Measurements from ENCODE around the gene ATP5F1C.
"Not testable (repeated sequence)": the region's sequence is repeated elsewhere in the genome, so short reads cannot be mapped to it uniquely, and the experiment has no call there.

The ATP5F1C gene

DNA sequence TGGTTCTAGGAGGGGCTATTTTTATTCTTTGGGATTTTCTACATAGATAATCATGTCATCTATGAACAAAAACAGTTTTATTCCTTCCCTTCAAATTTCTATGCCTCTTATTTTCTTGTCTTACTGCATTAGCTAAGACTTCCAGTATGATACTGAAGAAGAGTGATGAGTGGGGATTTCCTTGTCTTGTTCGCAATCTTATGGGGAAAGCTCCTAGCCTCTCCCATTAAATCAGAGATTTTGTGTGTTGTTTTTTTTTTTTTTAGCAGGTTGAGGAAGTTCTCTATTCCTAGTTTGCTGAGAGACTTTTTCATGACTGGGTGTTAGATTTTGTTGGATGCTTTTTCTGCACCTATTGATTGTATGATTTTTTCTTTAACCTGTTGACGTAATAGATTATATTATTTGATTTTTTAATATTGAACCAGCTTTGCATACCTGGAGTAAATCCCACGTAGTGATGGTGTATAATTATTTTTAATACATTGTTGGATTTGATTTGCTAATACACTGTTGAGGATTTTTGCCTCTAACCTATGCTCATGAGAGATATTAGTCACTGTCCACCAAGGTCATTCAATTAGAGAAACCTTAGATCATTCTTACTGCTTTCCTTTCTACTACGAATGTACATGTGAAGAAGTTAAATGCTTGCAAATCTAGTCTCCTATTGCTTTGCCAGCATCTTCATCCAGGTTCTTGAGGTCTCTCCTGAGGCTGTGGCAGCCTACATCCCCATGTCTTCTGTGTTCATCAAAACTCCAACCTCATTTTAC, 6.5 kb downstream of the ATP5F1C start:
- no peak for DNase-seq (ENCODE audit: low read depth)

DNA sequence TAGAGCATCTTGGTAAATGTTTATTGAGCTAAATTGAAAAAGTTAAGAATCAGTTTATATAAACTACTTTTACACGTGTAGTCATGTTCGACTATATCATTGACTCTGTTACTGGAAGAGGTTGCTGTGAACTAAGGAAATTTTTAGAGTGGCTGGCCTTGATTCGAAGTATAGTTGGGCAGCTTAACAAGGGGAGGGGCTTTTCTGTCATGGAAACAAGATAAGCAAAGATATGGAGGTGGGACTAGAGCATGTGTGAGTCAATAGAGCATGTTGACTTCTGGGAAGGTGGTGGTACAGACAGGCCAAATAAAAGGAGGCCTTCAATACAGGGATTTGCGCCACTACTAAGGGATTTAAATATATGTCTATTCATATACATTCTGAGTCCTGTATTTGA, 7.6 kb downstream of the ATP5F1C start:
- no peak for DNase-seq (ENCODE audit: low read depth)

DNA sequence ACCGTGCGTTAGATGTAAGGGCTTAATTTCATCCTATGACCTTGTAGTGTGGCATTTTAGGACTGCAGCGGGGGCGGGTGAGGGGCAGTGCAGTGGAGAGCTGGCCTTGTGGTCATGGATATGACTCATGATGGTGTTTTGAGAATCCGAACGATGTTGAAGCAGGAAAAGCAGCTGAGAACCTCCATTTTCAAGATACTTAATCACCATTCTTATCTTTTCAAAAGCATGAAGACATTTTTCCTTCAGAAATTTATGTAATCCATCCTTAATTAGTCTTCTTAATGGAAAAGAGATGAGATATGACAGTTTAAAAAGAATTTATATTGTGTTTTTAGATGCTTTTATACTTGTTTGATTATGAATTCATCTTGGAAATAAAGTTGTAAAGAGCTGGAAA, 9.6 kb downstream of the ATP5F1C start:
- peak; percentile 93 for DNase-seq (ENCODE audit: low read depth)

DNA sequence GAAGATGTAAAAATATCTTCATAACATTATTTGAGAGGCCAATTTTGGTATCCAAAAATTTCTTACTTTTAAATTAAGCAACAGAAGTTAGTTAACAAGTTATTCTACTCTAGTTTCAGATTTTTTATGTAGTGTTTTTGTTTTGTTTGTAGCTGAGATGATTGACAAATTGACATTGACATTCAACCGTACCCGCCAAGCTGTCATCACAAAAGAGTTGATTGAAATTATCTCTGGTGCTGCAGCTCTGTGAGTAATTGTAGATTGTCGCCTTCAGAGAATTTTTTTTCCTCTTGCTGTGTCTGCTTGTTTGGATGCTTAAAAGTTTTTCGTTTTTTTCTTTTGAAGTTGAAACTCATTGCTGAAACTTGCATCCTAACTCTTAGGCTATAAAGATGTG, 14.6 kb downstream of the ATP5F1C start:
- no peak for DNase-seq (ENCODE audit: low read depth)

DNA sequence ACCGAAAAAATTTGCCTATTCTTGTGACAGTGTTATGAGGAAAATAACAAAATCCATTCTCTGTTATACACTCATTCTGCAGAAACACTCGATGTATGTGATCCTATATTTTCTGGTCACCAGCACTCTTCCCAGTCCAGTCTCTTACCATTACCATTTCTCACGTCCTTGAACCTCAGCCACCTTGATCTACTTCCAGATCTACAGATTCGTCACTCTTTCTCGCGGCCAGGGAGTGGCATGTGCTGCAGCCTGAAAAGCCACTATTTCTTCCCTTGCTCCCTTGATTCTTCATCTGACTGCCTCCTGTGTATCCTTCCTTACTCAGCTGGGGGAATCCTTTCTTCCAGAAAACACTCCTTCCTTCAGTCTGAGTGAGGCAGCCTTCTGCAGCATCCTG, 16.2 kb downstream of the ATP5F1C start:
- no peak for DNase-seq (ENCODE audit: low read depth)

DNA sequence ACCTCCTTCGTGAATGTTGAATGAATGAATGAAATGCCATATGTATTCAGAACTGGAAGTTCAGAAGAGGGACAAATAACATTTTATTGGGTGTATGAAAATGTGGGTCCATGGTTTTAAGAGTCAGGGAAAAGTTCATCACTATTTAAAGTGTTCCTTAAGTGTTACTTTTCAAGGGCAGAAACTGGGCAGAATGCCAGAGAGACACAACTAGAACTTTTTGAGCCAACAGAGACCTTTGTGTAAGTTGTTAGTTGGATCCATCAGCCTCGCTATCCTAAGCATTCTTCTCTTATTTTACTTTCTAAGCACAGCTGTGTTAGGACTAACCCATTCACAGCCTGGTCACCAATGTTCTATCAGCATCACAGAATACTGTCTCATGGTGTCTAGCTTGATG, 16.8 kb downstream of the ATP5F1C start:
- no peak for DNase-seq (ENCODE audit: low read depth)

DNA sequence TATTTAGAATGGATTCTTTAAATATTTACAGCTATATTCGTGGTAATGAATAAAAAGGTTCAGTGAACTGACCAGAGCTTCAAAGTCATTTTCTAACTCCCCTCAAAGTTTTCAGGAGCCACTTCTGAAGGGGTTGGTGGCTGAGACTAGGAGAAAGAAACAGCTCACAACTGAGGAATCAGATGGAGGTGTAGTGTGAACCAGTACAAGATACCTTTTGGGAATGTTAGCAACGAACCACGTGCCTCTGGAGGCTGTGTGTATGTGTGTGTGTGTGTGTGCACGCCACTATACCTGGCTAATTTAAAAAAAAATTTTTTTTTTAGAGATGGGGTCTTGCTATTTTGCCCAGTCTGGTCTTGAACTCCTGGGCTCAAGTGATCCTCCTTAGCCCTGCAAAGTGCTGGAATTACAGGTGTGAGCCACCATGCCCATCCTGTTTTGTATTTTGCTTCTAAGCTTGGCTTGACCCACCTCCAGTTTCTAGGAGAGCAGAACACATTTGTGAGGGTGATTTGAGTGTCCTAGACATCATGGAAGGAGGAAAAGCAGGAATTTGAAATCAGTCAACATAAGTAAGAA, 20.8 kb downstream of the ATP5F1C start:
- DNase-seq (ENCODE audit: low read depth), result no peak

DNA sequence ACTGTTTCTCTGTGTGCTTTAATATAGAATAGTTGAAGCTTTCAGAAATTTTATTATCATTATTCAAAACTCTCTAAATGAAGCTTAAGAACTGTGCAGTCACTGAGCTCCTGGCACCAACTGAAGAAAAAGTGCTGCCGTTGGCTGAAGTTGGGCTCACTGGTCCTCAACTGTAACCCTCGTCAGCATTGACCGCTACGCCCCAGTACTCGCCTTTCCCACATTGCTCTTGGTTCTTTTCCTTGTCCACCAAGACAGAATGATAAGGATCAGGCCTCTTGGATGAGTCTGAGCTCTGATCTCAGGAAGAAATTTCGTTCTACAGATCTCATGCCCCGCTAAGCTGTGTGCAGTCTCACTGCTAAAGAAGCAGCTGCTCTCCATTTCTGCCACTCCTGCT, 22.5 kb downstream of the ATP5F1C start:
- no peak for DNase-seq (ENCODE audit: low read depth)

DNA sequence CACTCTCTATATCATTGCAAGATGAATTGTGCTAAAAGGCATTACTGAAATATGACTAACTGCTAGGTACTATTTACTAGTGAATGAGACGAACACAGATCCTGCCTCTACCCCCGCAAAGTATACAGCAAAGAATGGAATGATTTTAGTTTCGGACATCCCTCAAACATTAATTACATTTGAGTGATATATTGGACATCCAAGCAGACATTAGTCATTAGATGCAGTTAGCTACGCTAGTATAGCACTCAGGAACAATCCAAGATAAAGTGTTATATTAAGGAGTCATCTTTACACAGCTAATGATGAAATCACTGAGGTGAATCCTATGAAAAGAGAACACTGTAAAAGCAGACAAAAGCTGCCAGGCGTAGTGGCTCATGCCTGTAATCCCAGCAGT, 23.0 kb downstream of the ATP5F1C start:
- DNase-seq (ENCODE audit: low read depth), result no peak

DNA sequence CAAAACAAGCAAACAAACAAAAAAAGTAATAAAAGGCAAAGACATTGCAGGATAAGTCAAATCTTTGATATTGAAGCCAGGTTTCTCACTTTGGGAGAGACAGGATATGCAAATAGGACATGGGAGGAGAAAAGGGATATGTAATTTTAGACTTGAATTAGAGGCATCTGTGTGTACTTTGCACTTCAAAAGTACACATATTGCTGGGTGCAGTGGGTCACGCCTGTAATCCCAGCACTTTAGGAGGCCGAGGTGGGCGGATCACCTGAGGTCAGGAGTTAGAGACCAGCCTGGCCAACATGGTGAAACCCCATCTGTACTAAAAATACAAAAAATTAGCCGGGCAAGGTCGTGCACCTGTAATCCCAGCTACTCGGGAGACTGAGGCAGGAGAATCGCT, 23.8 kb downstream of the ATP5F1C start:
- not testable (repeated sequence) for DNase-seq (ENCODE audit: low read depth)

DNA sequence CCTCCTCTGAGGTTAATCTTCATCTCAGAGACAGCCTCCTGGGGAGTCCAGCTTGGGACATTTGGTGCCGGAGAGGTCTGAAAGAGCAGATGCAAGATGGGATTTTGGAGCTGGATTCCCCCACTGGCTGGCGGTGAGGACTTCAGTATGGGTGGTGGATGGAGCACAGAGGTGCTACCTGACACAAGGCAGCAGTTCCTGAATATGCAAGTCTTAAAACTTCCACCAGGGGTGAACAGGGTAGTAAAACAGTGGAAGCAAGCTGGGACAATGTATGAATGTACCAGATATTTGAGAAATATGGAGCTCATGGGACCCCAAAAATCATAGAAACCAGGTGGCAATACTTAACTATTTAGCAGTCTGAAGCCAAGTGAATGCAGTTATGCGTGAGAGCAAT, 25.5 kb downstream of the ATP5F1C start:
- DNase-seq (ENCODE audit: low read depth), result no peak

DNA sequence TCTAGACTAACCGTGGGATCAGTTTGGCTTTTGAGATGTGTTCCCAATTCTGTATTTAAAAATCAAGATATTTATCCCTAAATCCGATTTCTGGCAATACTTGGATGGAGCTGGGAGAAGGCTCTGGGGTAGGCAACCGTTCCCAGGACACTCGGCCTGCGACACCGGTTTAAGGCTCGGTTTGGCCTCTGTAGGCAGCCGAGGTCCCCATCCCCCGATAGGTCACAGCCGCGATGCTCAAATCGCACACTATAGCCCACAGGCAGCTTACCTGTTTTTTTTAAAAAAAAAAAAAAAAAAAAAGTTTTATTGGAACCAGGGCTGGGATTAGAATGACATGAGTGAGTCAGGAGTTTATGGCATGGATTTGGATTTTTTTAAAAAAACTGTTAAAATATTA, 29.6 kb downstream of the ATP5F1C start:
- DNase-seq (ENCODE audit: low read depth), result no peak

DNA sequence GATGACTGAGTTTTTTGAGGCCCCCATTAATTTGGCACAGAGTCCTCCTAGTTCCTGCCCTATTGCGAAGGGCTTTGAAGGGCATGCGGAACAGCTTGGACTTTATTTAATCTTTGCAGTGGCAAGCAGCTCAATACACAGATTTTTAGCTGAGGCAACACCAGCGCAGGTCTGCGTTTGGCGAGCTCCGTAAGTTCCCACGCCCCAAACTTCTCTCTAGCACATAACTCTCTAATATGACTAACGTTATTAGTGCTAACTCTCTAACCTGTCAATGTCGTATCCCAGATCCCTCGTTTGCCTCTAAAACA, 30.0 kb downstream of the ATP5F1C start:
- no peak for DNase-seq (ENCODE audit: low read depth)

DNA sequence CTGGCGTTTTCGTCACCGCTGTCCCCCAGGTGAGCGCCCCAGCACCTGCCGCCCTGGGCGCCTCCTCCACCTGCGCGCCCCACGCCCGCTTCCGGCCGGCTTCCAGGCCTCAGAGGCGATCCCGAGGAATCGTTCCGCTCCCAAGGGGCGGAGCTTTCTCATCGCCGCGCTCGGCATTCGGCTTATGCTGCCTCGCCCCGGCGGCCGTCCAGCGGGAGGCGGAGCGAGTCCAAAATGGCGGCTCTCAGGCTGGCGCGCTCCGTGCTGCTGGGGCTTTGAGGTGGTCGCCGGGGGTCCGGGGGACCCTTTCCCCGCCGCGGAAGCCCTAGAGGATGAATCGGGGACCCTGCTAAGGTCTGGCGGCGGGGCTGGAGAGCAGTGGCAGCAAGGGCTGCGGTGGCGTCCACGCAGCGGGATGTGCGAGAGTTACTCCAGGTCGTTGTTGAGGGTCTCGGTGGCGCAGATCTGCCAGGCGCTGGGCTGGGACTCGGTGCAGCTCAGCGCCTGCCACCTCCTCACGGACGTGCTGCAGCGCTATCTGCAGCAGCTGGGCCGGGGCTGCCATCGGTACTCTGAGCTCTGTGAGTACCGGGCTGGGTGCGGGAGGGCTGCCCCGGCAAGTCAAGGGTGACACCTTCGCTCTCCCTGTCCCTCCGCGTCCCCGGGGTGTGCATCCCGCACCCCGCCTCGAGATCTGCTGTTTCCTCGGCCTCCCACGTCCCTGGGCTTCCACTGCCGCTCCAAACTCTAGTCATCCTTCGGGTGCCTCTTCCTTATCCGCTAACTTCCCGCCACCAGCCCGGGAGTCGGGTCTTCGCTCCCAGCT, 30.5 kb downstream of the ATP5F1C start, which contains the start of gene TAF3:
Gene TAF3 (plus strand): TSS at position 211 of the 826 bp plus-strand sequence. CDS start 205 bp downstream, at position 416.
- DNase-seq (ENCODE audit: low read depth), result peak; percentile 92

DNA sequence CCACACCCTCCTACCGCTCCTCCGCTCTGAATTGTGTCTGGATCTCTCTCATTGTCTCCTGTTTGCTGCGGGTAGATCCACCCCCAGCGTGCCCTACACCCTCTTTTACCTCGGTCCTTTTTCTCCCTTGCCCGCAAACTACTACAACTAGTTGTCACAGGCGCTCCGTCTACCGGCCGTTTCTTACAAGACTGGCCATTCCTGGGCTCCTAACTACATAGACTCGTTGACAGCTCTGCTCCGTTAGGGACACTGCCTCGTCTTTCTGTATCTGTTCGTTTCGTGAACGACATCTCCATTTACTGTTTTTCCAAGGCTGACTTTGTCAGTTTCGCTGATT, 31.1 kb downstream of the ATP5F1C start:
- peak; percentile 64 for DNase-seq (ENCODE audit: low read depth)

DNA sequence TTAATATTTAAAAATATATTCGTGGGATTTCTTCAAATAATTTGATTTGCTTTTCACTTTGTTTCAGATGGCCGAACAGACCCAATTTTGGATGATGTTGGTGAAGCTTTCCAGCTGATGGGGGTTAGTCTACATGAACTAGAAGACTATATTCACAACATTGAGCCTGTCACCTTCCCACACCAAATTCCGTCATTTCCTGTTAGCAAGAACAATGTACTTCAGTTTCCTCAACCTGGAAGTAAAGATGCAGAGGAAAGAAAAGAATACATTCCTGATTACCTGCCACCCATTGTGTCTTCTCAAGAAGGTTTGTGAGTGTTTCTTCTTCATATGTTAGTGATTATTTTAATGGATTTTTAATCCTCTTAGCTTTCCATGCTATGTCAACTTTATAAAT, 36.3 kb downstream of the ATP5F1C start:
- no peak for DNase-seq (ENCODE audit: low read depth)

DNA sequence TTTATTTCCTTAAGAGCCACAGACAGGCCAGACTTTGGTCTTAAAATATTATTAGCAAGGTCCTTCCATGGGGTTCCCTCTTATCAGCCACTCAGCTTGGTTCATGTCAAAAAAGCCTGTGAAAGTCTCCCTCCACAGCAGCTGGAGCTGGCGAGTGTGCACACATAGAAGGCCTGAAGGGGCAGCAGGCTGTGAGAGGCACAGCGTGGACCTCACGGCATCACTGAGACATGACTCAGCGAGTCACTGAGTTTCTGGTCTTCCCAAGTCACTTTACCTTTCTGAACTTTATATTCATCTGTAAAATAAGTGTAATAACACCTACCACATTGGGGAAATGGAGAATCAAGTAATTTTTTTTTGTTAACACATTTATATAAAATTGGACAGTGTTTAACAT, 39.0 kb downstream of the ATP5F1C start:
- DNase-seq (ENCODE audit: low read depth), result peak; percentile 77

DNA sequence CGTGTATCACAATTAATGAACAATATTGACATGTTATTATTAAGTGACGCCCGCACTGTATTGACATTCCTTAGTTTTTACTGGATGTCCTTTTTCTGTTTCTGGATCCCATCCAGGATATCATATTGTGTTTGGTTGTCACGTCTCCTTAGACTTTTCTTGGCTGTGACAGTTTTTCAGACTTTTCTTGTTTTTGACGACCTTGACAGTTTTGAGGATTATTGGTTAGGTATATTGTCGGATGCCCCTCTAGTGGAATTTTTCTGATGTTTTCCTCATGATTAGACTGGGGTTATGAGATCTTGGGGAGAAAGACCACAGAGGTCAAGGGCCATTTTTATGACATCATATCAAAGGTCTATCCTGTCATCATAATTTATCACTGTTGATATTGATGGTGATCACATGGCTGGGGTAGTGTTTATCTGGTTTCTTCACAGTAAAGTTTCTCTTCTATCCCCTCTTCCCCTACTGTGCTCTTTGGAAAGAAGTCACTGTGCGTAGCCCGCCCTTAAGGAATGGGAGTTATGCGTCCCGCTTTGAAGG, 41.4 kb downstream of the ATP5F1C start:
- no peak for DNase-seq (ENCODE audit: low read depth)

DNA sequence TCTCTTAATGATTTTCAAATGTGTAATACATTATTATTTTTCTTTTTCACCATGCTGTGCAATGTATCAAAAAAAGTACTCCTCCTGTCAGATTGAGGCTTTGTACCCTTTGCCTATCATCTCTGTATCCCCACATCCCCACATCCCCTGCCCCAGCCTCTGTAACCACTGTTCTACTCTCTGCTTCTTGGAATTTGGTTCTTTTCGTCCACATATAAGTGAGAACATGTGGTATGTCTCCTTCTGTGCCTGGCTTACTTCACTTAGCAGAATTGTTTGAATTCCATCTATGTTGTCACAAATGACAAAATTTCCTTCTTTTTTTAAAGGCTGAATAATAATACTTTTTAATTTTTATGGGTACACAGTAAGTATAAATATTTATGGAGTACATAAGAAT, 44.1 kb downstream of the ATP5F1C start:
- DNase-seq (ENCODE audit: low read depth), result no peak

DNA sequence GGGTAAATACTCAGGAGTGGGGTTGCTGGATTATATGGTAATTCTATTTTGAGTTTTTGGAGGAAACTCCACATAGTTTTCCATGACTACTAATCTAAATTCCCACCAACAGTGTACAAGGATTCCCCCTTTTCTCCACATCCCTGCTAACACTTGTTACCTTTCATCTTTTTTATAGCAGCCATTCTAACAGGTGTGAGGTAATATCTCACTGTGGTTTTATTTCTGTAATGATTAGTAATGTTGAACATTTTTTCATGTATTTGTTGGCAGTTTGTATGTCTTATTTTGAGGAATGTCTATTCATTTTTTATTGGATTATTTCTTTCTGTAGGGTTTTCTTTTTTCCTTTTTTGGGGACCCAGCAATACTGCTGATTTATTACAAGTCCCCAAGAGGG, 45.2 kb downstream of the ATP5F1C start:
- DNase-seq (ENCODE audit: low read depth), result no peak

DNA sequence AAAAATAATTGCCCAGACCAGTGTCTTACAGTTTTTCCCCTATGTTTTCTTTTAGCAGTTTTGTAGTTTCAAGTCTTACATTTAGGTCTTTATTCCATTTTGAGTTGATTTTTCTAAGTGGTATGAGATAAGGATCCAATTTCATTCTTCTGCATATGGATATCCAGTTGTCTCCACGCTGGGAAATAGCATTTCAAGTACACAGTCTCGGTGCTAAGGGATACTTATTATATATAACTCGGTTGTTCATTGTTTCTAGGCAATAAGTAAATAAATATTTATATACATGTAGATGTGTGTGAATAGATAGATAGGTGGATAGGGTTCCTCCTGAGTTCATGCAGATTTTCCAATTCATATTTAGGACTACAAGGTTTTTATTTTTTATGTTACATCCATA, 46.3 kb downstream of the ATP5F1C start:
- no peak for DNase-seq (ENCODE audit: low read depth)

DNA sequence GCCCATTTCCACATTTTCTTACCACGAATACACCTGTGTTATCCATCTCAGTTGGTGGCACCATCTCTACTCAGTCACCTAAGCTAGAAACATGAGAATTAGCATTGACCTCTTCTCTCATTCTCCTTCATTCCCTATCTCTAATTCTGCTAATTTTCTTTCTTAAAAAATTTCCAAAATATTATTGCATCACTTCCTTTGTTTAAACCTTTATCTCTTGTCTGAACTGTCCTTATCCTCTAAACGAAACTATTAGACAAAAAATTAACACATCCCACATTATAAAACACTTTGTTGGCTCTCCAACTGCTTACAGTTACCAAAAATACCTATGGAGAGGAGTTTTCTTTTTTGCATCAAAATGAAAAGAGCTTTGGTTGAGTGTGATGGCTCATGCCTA, 48.6 kb downstream of the ATP5F1C start:
- DNase-seq (ENCODE audit: low read depth), result no peak

DNA sequence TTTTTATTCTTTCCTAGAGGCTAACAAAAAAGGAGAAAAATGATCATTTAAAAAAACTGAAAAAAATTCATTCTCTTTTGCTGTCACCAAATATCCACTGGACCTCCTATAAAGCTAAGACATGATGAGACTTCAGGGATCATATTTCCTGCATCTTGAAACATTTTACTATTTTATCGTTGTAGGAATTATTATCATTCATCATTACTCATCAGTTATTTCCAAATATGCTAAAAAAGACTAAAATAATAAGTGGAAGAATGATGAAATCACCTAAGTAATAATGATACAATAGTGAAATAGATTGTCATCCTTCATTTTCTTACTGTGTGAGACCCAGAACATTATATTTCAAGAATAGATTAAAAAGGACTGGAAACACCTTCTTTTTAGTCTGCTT, 58.6 kb downstream of the ATP5F1C start:
- peak; percentile 19 for DNase-seq (ENCODE audit: low read depth)
